HG03139 (cell line): ENCODE data around the gene OR5M3.

ENCODE experiments used
- ATAC-seq: cut with Tn5 transposase; IDR thresholded peaks from one replicate; pipeline ENCODE4 v1.9.1; 2021; ENCODE audit not compliant: unreplicated experiment

OR5M3 gene

GRCh38 chr11:56473252-56473651 is at the start of gene OR5M3:
OR5M3 (minus strand) TSS chr11:56473352; CDS start chr11:56470497, 2,855 bp downstream.
- ATAC-seq = no peak

GRCh38 chr11:56522008-56522407 is 48.9 kb upstream of the OR5M3 start:
- no peak for ATAC-seq

- ATAC-seq = no peak
Observed at GRCh38 chr11:56513280-56513679, 40.1 kb upstream of the OR5M3 start.

GRCh38 chr11:56509439-56509838 is 36.3 kb upstream of the OR5M3 start:
- no peak for ATAC-seq

GRCh38 chr11:56497010-56497409 is 23.9 kb upstream of the OR5M3 start:
- ATAC-seq = no peak

- ATAC-seq = no peak
Observed at GRCh38 chr11:56495117-56495516, 22.0 kb upstream of the OR5M3 start.

- no peak for ATAC-seq
Observed at GRCh38 chr11:56491270-56491669, 18.1 kb upstream of the OR5M3 start, which contains the start of gene OR5M8. OR5M8 (minus strand) TSS chr11:56491370; CDS start chr11:56491370, 0 bp downstream.

- ATAC-seq = no peak
Observed at GRCh38 chr11:56486801-56487200, 13.6 kb upstream of the OR5M3 start.

GRCh38 chr11:56474729-56475235 is 1.6 kb upstream of the OR5M3 start:
- ATAC-seq = no peak

- ATAC-seq = no peak
Observed at GRCh38 chr11:56457076-56457475, 16.1 kb downstream of the OR5M3 start.

- no peak for ATAC-seq
Observed at GRCh38 chr11:56453521-56453920, 19.6 kb downstream of the OR5M3 start.
